HG02759 (cell line): ENCODE results near the gene CTIF.
"Not testable (repeated sequence)": the region's sequence is repeated elsewhere in the genome, so short reads cannot be mapped to it uniquely, and the experiment has no call there.

Experiments
- ATAC-seq: cut with Tn5 transposase; IDR thresholded peaks from one replicate; pipeline ENCODE4 v1.9.1; 2021; ENCODE audit warnings: mild to moderate bottlenecking, moderate library complexity; ENCODE audit not compliant: unreplicated experiment

Gene CTIF

GRCh38 chr18:48699761-48700160 is 160.9 kb downstream of the CTIF start:
- no peak for ATAC-seq

GRCh38 chr18:48700446-48700845 is 161.6 kb downstream of the CTIF start:
- ATAC-seq, result no peak

GRCh38 chr18:48702346-48703027 is 163.7 kb downstream of the CTIF start:
- ATAC-seq, result no peak

GRCh38 chr18:48703028-48703386 is 164.2 kb downstream of the CTIF start:
- ATAC-seq, result no peak

GRCh38 chr18:48703418-48703817 is 164.6 kb downstream of the CTIF start:
- ATAC-seq, result no peak

GRCh38 chr18:48705043-48705442 is 166.2 kb downstream of the CTIF start:
- ATAC-seq, result no peak

- ATAC-seq, result no peak
Measured at GRCh38 chr18:48705531-48705930, 166.7 kb downstream of the CTIF start.

- no peak for ATAC-seq
Measured at GRCh38 chr18:48706731-48707130, 167.9 kb downstream of the CTIF start.

GRCh38 chr18:48707636-48708296 is 168.9 kb downstream of the CTIF start:
- ATAC-seq, result no peak

GRCh38 chr18:48708807-48709206 is 170.0 kb downstream of the CTIF start:
- no peak for ATAC-seq

GRCh38 chr18:48709371-48710062 is 170.7 kb downstream of the CTIF start:
- no peak for ATAC-seq

- no peak for ATAC-seq
Measured at GRCh38 chr18:48711651-48712486, 173.0 kb downstream of the CTIF start.

- ATAC-seq, result no peak
Measured at GRCh38 chr18:48713309-48713708, 174.5 kb downstream of the CTIF start.

GRCh38 chr18:48714873-48715272 is 176.0 kb downstream of the CTIF start:
- ATAC-seq, result no peak

- ATAC-seq, result peak; percentile 73
Measured at GRCh38 chr18:48715711-48716361, 177.0 kb downstream of the CTIF start.

- not testable (repeated sequence) for ATAC-seq
Measured at GRCh38 chr18:48717227-48717626, 178.4 kb downstream of the CTIF start.

- ATAC-seq, result no peak
Measured at GRCh38 chr18:48718251-48718959, 179.6 kb downstream of the CTIF start.

GRCh38 chr18:48719388-48719787 is 180.6 kb downstream of the CTIF start:
- no peak for ATAC-seq

GRCh38 chr18:48719974-48720654 is 181.3 kb downstream of the CTIF start:
- no peak for ATAC-seq

GRCh38 chr18:48720655-48721025 is 181.8 kb downstream of the CTIF start:
- no peak for ATAC-seq
